Mesothelial cell of epicardium (in vitro differentiated cells): ENCODE measurements around the gene TMEM69. TPM values are rescaled to one million over a fixed set of nuclear protein-coding genes. Genes with fewer than 3 reads are reported as not detected.

ENCODE experiments used
- DNase-seq, 2 experiments: peaks; one replicate each; pipeline ENCODE4 v3.0.0; 2021; ENCODE audit warnings: low spot score in 2 of 2; ENCODE audit not compliant: unreplicated experiment in 2 of 2
- H3K27ac Mint-ChIP-seq: 2 replicates; pipeline ENCODE4 v1.8.0; 2021; ENCODE audit warnings: mixed read lengths
- H3K27me3 Mint-ChIP-seq: 2 replicates; pipeline ENCODE4 v1.8.0; 2021; ENCODE audit warnings: low read depth, mixed read lengths
- H3K36me3 Mint-ChIP-seq: 2 replicates; pipeline ENCODE4 v1.8.0; 2021; ENCODE audit warnings: mixed read lengths
- H3K4me1 Mint-ChIP-seq: 2 replicates; pipeline ENCODE4 v1.8.0; 2021; ENCODE audit warnings: mixed read lengths
- H3K4me3 Mint-ChIP-seq: 2 replicates; pipeline ENCODE4 v1.8.0; 2021; ENCODE audit warnings: mild to moderate bottlenecking, moderate library complexity, mixed read lengths
- H3K9me3 Mint-ChIP-seq: 2 replicates; pipeline ENCODE4 v1.8.0; 2021; ENCODE audit warnings: mixed read lengths
- total RNA-seq: library from RNA; stranded (reverse); gene quantifications from 3 replicates; pipeline ENCODE4 v1.2.1, GENCODE V29; 2021
- TF ChIP-seq, protein P1 (sequence below): fragments of 200-600 bp; sonication (generic); IDR thresholded peaks from one replicate; pipeline ENCODE4 v1.5.0; 2021; ENCODE audit warnings: antibody characterized with exemption; ENCODE audit not compliant: unreplicated experiment

Gene TMEM69
- total RNA-seq = 28.7 to 31.1 TPM (median 30.8 TPM) in 3 replicates

DNA sequence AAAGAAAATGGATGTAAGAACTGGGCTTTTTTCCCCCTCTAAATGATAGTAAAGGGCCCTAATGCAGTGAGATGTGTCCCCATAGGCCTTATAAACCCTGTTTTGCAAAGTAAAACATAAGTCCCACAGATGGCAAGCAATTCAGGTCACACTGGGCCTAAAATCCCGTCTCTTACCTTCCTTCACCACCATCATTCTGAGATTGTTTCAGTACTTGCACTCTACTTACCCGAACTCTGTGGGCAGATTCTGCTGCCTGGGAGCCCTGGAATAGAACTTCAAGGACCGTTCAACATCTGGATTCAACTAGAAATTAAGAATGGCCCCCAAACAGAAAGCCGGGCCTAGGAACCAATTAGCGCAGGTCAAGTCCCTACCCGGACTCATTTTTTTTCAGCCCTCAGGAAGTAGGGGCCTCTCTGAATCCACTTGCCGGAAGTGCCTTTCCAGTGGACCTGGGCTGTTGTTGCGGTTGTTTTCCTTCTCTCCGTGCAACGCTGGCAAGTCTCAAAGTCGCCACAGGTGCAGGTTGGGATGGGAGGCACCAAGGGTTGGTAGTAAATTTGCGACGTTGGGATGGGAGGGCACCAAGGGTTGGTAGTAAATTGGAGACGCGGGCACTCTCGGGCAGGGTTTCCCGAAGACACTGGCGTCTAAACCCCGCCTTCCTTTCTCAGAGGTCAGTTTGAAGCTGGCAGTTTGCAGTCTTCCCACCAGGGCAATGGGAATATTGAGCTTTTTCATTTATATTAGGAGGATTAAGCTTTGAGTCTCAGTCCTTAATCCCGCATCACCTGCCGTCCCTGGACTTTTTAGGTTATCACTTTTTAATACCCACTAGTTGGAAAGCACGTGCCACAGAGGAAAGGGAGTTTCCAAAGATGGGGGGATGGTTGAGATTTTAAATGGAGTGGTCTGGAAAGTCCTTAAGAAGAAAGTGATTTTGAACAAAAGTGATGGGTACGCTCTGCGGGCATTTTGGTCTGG lies at the start of gene TMEM69:
Gene TMEM69 (plus strand): TSS at position 428 of the 987 bp plus-strand sequence. CDS start 2,888 bp downstream, outside the sequence.
- no peaks in the 10 kb centered on the region for H3K9me3 Mint-ChIP-seq
- H3K4me3 Mint-ChIP-seq = peak within 1 kb of the TSS; percentile 98
- peak within 1 kb of the TSS; percentile 100 for H3K27ac Mint-ChIP-seq
- H3K36me3 Mint-ChIP-seq = peaks cover 8% of the 10 kb centered on the region
- H3K27me3 Mint-ChIP-seq = no peaks in the 10 kb centered on the region
- peaks cover 22% of the 10 kb centered on the region for H3K4me1 Mint-ChIP-seq
- peak; percentile 41 to 70 for DNase-seq
- TF ChIP-seq, protein P1, sequence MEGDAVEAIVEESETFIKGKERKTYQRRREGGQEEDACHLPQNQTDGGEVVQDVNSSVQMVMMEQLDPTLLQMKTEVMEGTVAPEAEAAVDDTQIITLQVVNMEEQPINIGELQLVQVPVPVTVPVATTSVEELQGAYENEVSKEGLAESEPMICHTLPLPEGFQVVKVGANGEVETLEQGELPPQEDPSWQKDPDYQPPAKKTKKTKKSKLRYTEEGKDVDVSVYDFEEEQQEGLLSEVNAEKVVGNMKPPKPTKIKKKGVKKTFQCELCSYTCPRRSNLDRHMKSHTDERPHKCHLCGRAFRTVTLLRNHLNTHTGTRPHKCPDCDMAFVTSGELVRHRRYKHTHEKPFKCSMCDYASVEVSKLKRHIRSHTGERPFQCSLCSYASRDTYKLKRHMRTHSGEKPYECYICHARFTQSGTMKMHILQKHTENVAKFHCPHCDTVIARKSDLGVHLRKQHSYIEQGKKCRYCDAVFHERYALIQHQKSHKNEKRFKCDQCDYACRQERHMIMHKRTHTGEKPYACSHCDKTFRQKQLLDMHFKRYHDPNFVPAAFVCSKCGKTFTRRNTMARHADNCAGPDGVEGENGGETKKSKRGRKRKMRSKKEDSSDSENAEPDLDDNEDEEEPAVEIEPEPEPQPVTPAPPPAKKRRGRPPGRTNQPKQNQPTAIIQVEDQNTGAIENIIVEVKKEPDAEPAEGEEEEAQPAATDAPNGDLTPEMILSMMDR = no peak

GRCh38 chr1:45640293-45640692 lies 47.7 kb upstream of the TMEM69 start:
- no peaks in the 10 kb centered on the region for H3K4me1 Mint-ChIP-seq
- H3K4me3 Mint-ChIP-seq = no peak overlapping the region
- no peak for DNase-seq
- TF ChIP-seq, protein P1 = no peak
- no peaks in the 10 kb centered on the region for H3K9me3 Mint-ChIP-seq
- H3K27me3 Mint-ChIP-seq = no peaks in the 10 kb centered on the region
- peaks cover 18% of the 10 kb centered on the region for H3K36me3 Mint-ChIP-seq
- no peak overlapping the region for H3K27ac Mint-ChIP-seq

- no peak overlapping the region for H3K27ac Mint-ChIP-seq
- no peaks in the 10 kb centered on the region for H3K9me3 Mint-ChIP-seq
- H3K4me1 Mint-ChIP-seq = no peaks in the 10 kb centered on the region
- H3K4me3 Mint-ChIP-seq = no peak overlapping the region
- DNase-seq = no peak
- TF ChIP-seq, protein P1 = no peak
- no peaks in the 10 kb centered on the region for H3K27me3 Mint-ChIP-seq
- H3K36me3 Mint-ChIP-seq = peaks cover 29% of the 10 kb centered on the region
Measured at GRCh38 chr1:45643321-45643720, 44.7 kb upstream of the TMEM69 start.

GRCh38 chr1:45643978-45644377 lies 44.0 kb upstream of the TMEM69 start:
- H3K4me3 Mint-ChIP-seq = no peak overlapping the region
- peak overlapping the region; percentile 61 for H3K27ac Mint-ChIP-seq
- TF ChIP-seq, protein P1 = no peak
- H3K36me3 Mint-ChIP-seq = peaks cover 31% of the 10 kb centered on the region
- H3K9me3 Mint-ChIP-seq = no peaks in the 10 kb centered on the region
- no peaks in the 10 kb centered on the region for H3K4me1 Mint-ChIP-seq
- no peak for DNase-seq
- H3K27me3 Mint-ChIP-seq = no peaks in the 10 kb centered on the region

DNA sequence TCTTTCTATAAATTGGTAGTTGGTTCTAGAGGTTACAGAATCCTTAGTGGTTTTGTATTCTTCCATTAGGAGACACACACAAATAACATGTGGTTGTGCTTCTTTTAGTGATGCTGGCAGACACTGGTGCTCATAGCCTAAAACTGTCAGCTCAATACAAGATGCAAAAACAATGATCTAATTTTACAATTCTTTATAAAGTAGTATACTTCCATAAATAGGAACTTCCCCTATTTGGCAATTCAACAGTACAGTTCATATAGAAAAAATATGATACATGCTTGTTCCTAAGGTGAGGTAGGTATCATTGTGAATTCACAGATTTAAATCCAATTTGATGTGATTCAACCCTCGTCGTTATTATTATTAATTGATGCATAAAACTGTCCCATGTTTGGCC lies 43.3 kb upstream of the TMEM69 start:
- H3K27me3 Mint-ChIP-seq = no peaks in the 10 kb centered on the region
- no peak overlapping the region for H3K27ac Mint-ChIP-seq
- no peaks in the 10 kb centered on the region for H3K9me3 Mint-ChIP-seq
- no peak for DNase-seq
- no peaks in the 10 kb centered on the region for H3K4me1 Mint-ChIP-seq
- peaks cover 32% of the 10 kb centered on the region for H3K36me3 Mint-ChIP-seq
- TF ChIP-seq, protein P1 = no peak
- no peak overlapping the region for H3K4me3 Mint-ChIP-seq
